HUES64 (cell line): Measurements from ENCODE around the gene MT1E.
A peak's percentile ranks its signal among the peaks of the same experiment; 100 is the strongest.
"Not testable (repeated sequence)": the region's sequence is repeated elsewhere in the genome, so short reads cannot be mapped to it uniquely, and the experiment has no call there.

Experiments used
- H3K27ac ChIP-seq: 2 replicates; pipeline ENCODE4 v1.7.0; 2013; ENCODE audit warnings: low read depth, low read length, inconsistent platforms
- H3K27me3 ChIP-seq: 2 replicates; pipeline ENCODE4 v1.6.1; 2013; ENCODE audit warnings: mild to moderate bottlenecking, low read length; ENCODE audit not compliant: insufficient read depth
- H3K36me3 ChIP-seq: 2 replicates; pipeline ENCODE4 v1.6.1; 2013; ENCODE audit warnings: mild to moderate bottlenecking, low read length; ENCODE audit not compliant: insufficient read depth
- H3K4me1 ChIP-seq: 2 replicates; pipeline ENCODE4 v1.6.1; 2013; ENCODE audit warnings: mild to moderate bottlenecking, low read length, moderate library complexity; ENCODE audit not compliant: insufficient read depth
- H3K4me3 ChIP-seq: 2 replicates; pipeline ENCODE4 v1.5.1; 2013; ENCODE audit warnings: mild to moderate bottlenecking, low read length, moderate library complexity
- H3K9ac ChIP-seq: 2 replicates; pipeline ENCODE4 v1.6.1; 2013; ENCODE audit warnings: mild to moderate bottlenecking, low read depth, low read length
- H3K9me3 ChIP-seq: 2 replicates; pipeline ENCODE4 v1.6.1; 2013; ENCODE audit warnings: low read depth, low read length; ENCODE audit not compliant: insufficient read depth
- WGBS: fragments of 150-250, 120-280 bp; methylation state at CpG from one replicate; pipeline ENCODE4 v1.1.7; 2013; ENCODE audit warnings: missing lambda C conversion rate; 5-methylcytosine and 5-hydroxymethylcytosine counted together

MT1E gene

GRCh38 chr16:56649820-56650219, 24.2 kb downstream of the MT1E start:
- Histone ChIP-seq H3K4me3 (no peak overlapping the region), H3K4me1 (no peaks in the 10 kb centered on the region), H3K36me3 (no peaks in the 10 kb centered on the region), H3K27me3 (peaks cover 90% of the 10 kb centered on the region), H3K9ac (no peak overlapping the region), H3K9me3 (no peaks in the 10 kb centered on the region), H3K27ac (no peak overlapping the region)
- 86% methylated on average over 1 of the region's 3 CpGs for WGBS

- H3K9ac ChIP-seq, result no peak within 1 kb of the TSS
- 77% methylated on average over 7 of the region's 7 CpGs for WGBS
- H3K4me1 ChIP-seq, result no peaks in the 10 kb centered on the region
- no peaks in the 10 kb centered on the region for H3K9me3 ChIP-seq
- H3K4me3 ChIP-seq, result no peak within 1 kb of the TSS
- H3K27ac ChIP-seq, result no peak within 1 kb of the TSS
- no peaks in the 10 kb centered on the region for H3K36me3 ChIP-seq
- H3K27me3 ChIP-seq, result peaks cover 90% of the 10 kb centered on the region
Measured at GRCh38 chr16:56651586-56651985, 26.0 kb downstream of the MT1E start, which contains the start of gene MT1B. TSS of gene MT1B (plus strand) at chr16:56651886. CDS start at chr16:56651954, 68 bp downstream.

GRCh38 chr16:56652600-56652999, 27.0 kb downstream of the MT1E start:
- Histone ChIP-seq H3K27me3 (peaks cover 90% of the 10 kb centered on the region), H3K4me1 (no peaks in the 10 kb centered on the region), H3K4me3 (no peak overlapping the region), H3K27ac (no peak overlapping the region), H3K9ac (no peak overlapping the region), H3K36me3 (no peaks in the 10 kb centered on the region), H3K9me3 (no peaks in the 10 kb centered on the region)
- 88% methylated on average over 1 of the region's 1 CpG for WGBS

- H3K9me3 ChIP-seq, result no peaks in the 10 kb centered on the region
- peaks cover 90% of the 10 kb centered on the region for H3K27me3 ChIP-seq
- H3K4me3 ChIP-seq, result no peak overlapping the region
- H3K27ac ChIP-seq, result no peak overlapping the region
- peaks cover 3% of the 10 kb centered on the region; the same call in 1 of the 2 replicates for H3K4me1 ChIP-seq
- H3K36me3 ChIP-seq, result no peaks in the 10 kb centered on the region
- no peak overlapping the region for H3K9ac ChIP-seq
- WGBS, result 89% methylated on average over 7 of the region's 7 CpGs
Measured at GRCh38 chr16:56653218-56653617, 27.6 kb downstream of the MT1E start.

- Histone ChIP-seq H3K27me3 (peaks cover 90% of the 10 kb centered on the region), H3K4me1 (peaks cover 13% of the 10 kb centered on the region; the same call in 1 of the 2 replicates)
Measured at GRCh38 chr16:56657555-56658326, 32.2 kb downstream of the MT1E start, which contains the start of gene MT1F. TSS of gene MT1F (plus strand) at chr16:56657959. CDS start at chr16:56658059, 100 bp downstream.

GRCh38 chr16:56658327-56658875, 32.8 kb downstream of the MT1E start:
- Histone ChIP-seq H3K9me3 (no peaks in the 10 kb centered on the region), H3K36me3 (no peaks in the 10 kb centered on the region), H3K4me1 (peaks cover 13% of the 10 kb centered on the region; the same call in 1 of the 2 replicates), H3K9ac (no peak overlapping the region; the same call in 1 of the 2 replicates), H3K27ac (no peak overlapping the region), H3K27me3 (peaks cover 90% of the 10 kb centered on the region), H3K4me3 (peak overlapping the region; percentile 64)
- WGBS, result 33% methylated on average over 10 of the region's 10 CpGs

More at GRCh38 chr16:56657555-56658326, 32.2 kb downstream of the MT1E start, which contains the start of gene MT1F:
- H3K36me3 ChIP-seq, result no peaks in the 10 kb centered on the region
- 1% methylated on average over 46 of the region's 46 CpGs for WGBS
- H3K27ac ChIP-seq, result peak within 1 kb of the TSS; percentile 70; the same call in 1 of the 2 replicates
- no peaks in the 10 kb centered on the region for H3K9me3 ChIP-seq
- H3K9ac ChIP-seq, result no peak within 1 kb of the TSS; the same call in 1 of the 2 replicates
- H3K4me3 ChIP-seq, result peak within 1 kb of the TSS; percentile 64

- peaks cover 13% of the 10 kb centered on the region for H3K4me1 ChIP-seq
- 13% methylated on average over 45 of the region's 48 CpGs for WGBS
- no peak overlapping the region for H3K27ac ChIP-seq
- H3K27me3 ChIP-seq, result peaks cover 100% of the 10 kb centered on the region
- no peaks in the 10 kb centered on the region for H3K9me3 ChIP-seq
- no peaks in the 10 kb centered on the region for H3K36me3 ChIP-seq
- H3K9ac ChIP-seq, result no peak overlapping the region
- peak overlapping the region; percentile 49 for H3K4me3 ChIP-seq
Measured at GRCh38 chr16:56662357-56663354, 37.1 kb downstream of the MT1E start.

GRCh38 chr16:56664506-56664905, 38.9 kb downstream of the MT1E start:
- Histone ChIP-seq H3K4me1 (peaks cover 5% of the 10 kb centered on the region; the same call in 1 of the 2 replicates), H3K36me3 (no peaks in the 10 kb centered on the region), H3K9ac (no peak overlapping the region), H3K9me3 (no peaks in the 10 kb centered on the region), H3K4me3 (no peak overlapping the region), H3K27ac (no peak overlapping the region), H3K27me3 (peaks cover 100% of the 10 kb centered on the region)
- 100% methylated on average over 1 of the region's 1 CpG for WGBS

GRCh38 chr16:56665286-56666261, 40.0 kb downstream of the MT1E start:
- not testable (repeated sequence) for H3K4me3 ChIP-seq, H3K9me3 ChIP-seq, H3K36me3 ChIP-seq, H3K27ac ChIP-seq, H3K9ac ChIP-seq
- Histone ChIP-seq H3K27me3 (peaks cover 100% of the 10 kb centered on the region), H3K4me1 (peaks cover 12% of the 10 kb centered on the region)
- 76% methylated on average over 8 of the region's 8 CpGs for WGBS
